Stimulated activated CD8-positive, alpha-beta memory T cell treated with anti-CD3 and anti-CD28 coated beads, Interleukin-2, amount 100 ng/mL, for 1 hour (primary cell): Measurements from ENCODE around the gene BRD3.
"Not testable (repeated sequence)": the region's sequence is repeated elsewhere in the genome, so short reads cannot be mapped to it uniquely, and the experiment has no call there.

Source experiments
- DNase-seq, 2 donors: peaks; one replicate each; pipeline ENCODE4 v3.0.0-alpha.2; 2020; ENCODE audit warnings: low read depth in 2 of 2

Gene BRD3

GRCh38 chr9:134067904-134068743 lies at the start of gene BRD3:
Gene BRD3, minus strand, starts transcription at chr9:134068026. Its CDS starts 14,549 bp downstream, at chr9:134053477.
- peak; percentile 57 to 70 for DNase-seq

- no peak for DNase-seq
These were observed 44.7 kb upstream of the BRD3 start for GRCh38 chr9:134112561-134112960.

- DNase-seq, result no peak
These were observed 43.2 kb upstream of the BRD3 start for GRCh38 chr9:134111064-134111463.

GRCh38 chr9:134103391-134103998 lies 35.7 kb upstream of the BRD3 start:
- DNase-seq, result no peak

GRCh38 chr9:134101623-134102149 lies 33.9 kb upstream of the BRD3 start:
- no peak for DNase-seq

- DNase-seq, result not testable (repeated sequence)
These were observed 33.3 kb upstream of the BRD3 start for GRCh38 chr9:134101133-134101532.

GRCh38 chr9:134100040-134100439 lies 32.2 kb upstream of the BRD3 start:
- DNase-seq, result no peak

- peak; percentile 26 to 28 for DNase-seq
These were observed 31.4 kb upstream of the BRD3 start for GRCh38 chr9:134099123-134099761.

- DNase-seq, result no peak
These were observed 22.1 kb upstream of the BRD3 start for GRCh38 chr9:134089972-134090371.

GRCh38 chr9:134088063-134088725 lies 20.4 kb upstream of the BRD3 start:
- no peak for DNase-seq

GRCh38 chr9:134085674-134086073 lies 17.8 kb upstream of the BRD3 start:
- no peak for DNase-seq

GRCh38 chr9:134083451-134083850 lies 15.6 kb upstream of the BRD3 start:
- DNase-seq, result no peak

- DNase-seq, result no peak
These were observed 8.8 kb upstream of the BRD3 start for GRCh38 chr9:134076644-134077043.

GRCh38 chr9:134075689-134076088 lies 7.9 kb upstream of the BRD3 start:
- not testable (repeated sequence) for DNase-seq

GRCh38 chr9:134073500-134073899 lies 5.7 kb upstream of the BRD3 start:
- DNase-seq, result no peak

- DNase-seq, result not testable (repeated sequence)
These were observed 4.9 kb upstream of the BRD3 start for GRCh38 chr9:134072683-134073082.

GRCh38 chr9:134071149-134071548 lies 3.3 kb upstream of the BRD3 start:
- DNase-seq, result no peak

GRCh38 chr9:134069480-134070399 lies 1.9 kb upstream of the BRD3 start:
- DNase-seq, result no peak

- no peak for DNase-seq
These were observed 1.1 kb upstream of the BRD3 start for GRCh38 chr9:134068744-134069479.
